ENCODE measurements around the gene ROPN1L. TPM values are rescaled to one million over a fixed set of nuclear protein-coding genes. Genes with fewer than 3 reads are reported as not detected.
A peak's percentile ranks its signal among the peaks of the same experiment; 100 is the strongest.

Gene ROPN1L
- polyA plus RNA-seq, 3 donors from 2014 or later, result 4.3 to 9.1 (median 5.8) TPM

- Mint-ChIP-seq H3K4me3 (no peak overlapping the region), H3K9me3 (no peaks in the 10 kb centered on the region), H3K27me3 (ENCODE audit: low read depth in 3 of 3) (no peaks in the 10 kb centered on the region), H3K36me3 (peaks cover 9 to 51% (median 34%) of the 10 kb centered on the region in 3 donors), H3K4me1 (peaks cover 11 to 19% of the 10 kb centered on the region in 2 donors), H3K27ac (peak overlapping the region in 1 of 6 donors; percentile 12)
- no peak for DNase-seq
Observed at GRCh38 chr5:10416868-10417267, 24.8 kb upstream of the ROPN1L start.

- peaks cover 6 to 40% (median 31%) of the 10 kb centered on the region in 3 donors for H3K36me3 Mint-ChIP-seq
- H3K4me1 Mint-ChIP-seq, result peaks cover 19 to 26% of the 10 kb centered on the region in 2 donors
- DNase-seq, result no peak
- no peaks in the 10 kb centered on the region for H3K27me3 Mint-ChIP-seq (ENCODE audit: low read depth in 3 of 3)
- H3K9me3 Mint-ChIP-seq, result no peaks in the 10 kb centered on the region
- peak overlapping the region in 1 of 6 donors; percentile 31 for H3K27ac Mint-ChIP-seq
- no peak overlapping the region for H3K4me3 Mint-ChIP-seq
Observed at GRCh38 chr5:10418654-10419345, 22.9 kb upstream of the ROPN1L start.

GRCh38 chr5:10420468-10420867, 21.2 kb upstream of the ROPN1L start:
- H3K9me3 Mint-ChIP-seq, result no peaks in the 10 kb centered on the region
- peaks cover 19 to 26% of the 10 kb centered on the region in 2 donors for H3K4me1 Mint-ChIP-seq
- peak overlapping the region in 4 of 6 donors; percentile 5 to 71 (median 54) for H3K27ac Mint-ChIP-seq
- no peak overlapping the region for H3K4me3 Mint-ChIP-seq
- no peak for DNase-seq
- no peaks in the 10 kb centered on the region for H3K27me3 Mint-ChIP-seq (ENCODE audit: low read depth in 3 of 3)
- peaks cover 6 to 39% (median 23%) of the 10 kb centered on the region in 3 donors for H3K36me3 Mint-ChIP-seq

GRCh38 chr5:10420932-10421331, 20.7 kb upstream of the ROPN1L start:
- Mint-ChIP-seq H3K27me3 (ENCODE audit: low read depth in 3 of 3) (no peaks in the 10 kb centered on the region), H3K4me3 (peak overlapping the region in 1 of 5 donors; percentile 92), H3K4me1 (peaks cover 19 to 26% of the 10 kb centered on the region in 2 donors), H3K9me3 (no peaks in the 10 kb centered on the region), H3K36me3 (peaks cover 6 to 39% (median 21%) of the 10 kb centered on the region in 3 donors), H3K27ac (peak overlapping the region in 4 of 6 donors; percentile 4 to 89 (median 48))
- no peak for DNase-seq

GRCh38 chr5:10421896-10422691, 19.6 kb upstream of the ROPN1L start:
- peak in 1 of 3 donors; percentile 22 for DNase-seq
- Mint-ChIP-seq H3K4me1 (peaks cover 19 to 26% of the 10 kb centered on the region in 2 donors), H3K9me3 (no peaks in the 10 kb centered on the region), H3K27ac (peak overlapping the region; percentile 54 to 89 (median 72)), H3K27me3 (ENCODE audit: low read depth in 3 of 3) (peaks cover 0 to 1% (median 0%) of the 10 kb centered on the region in 3 donors), H3K4me3 (peak overlapping the region in 3 of 5 donors; percentile 54 to 92 (median 80)), H3K36me3 (peaks cover 7 to 42% (median 23%) of the 10 kb centered on the region in 3 donors)

GRCh38 chr5:10423022-10423421, 18.7 kb upstream of the ROPN1L start:
- Mint-ChIP-seq H3K4me3 (peak overlapping the region in 1 of 5 donors; percentile 92), H3K27me3 (ENCODE audit: low read depth in 3 of 3) (peaks cover 0 to 2% (median 0%) of the 10 kb centered on the region in 3 donors), H3K9me3 (no peaks in the 10 kb centered on the region), H3K4me1 (peaks cover 19 to 32% of the 10 kb centered on the region in 2 donors), H3K27ac (peak overlapping the region in 5 of 6 donors; percentile 23 to 89 (median 51)), H3K36me3 (peaks cover 13 to 48% (median 28%) of the 10 kb centered on the region in 3 donors)
- no peak for DNase-seq

GRCh38 chr5:10424124-10424731, 17.5 kb upstream of the ROPN1L start:
- Mint-ChIP-seq H3K36me3 (peaks cover 13 to 45% (median 31%) of the 10 kb centered on the region in 3 donors), H3K27ac (peak overlapping the region in 2 of 6 donors; percentile 11 to 53), H3K9me3 (no peaks in the 10 kb centered on the region), H3K4me3 (no peak overlapping the region), H3K27me3 (ENCODE audit: low read depth in 3 of 3) (peaks cover 0 to 2% (median 0%) of the 10 kb centered on the region in 3 donors), H3K4me1 (peaks cover 19 to 32% of the 10 kb centered on the region in 2 donors)
- DNase-seq, result peak in 2 of 3 donors; percentile 9 to 25

GRCh38 chr5:10427201-10427600, 14.5 kb upstream of the ROPN1L start:
- peaks cover 14 to 23% of the 10 kb centered on the region in 2 donors for H3K4me1 Mint-ChIP-seq
- H3K9me3 Mint-ChIP-seq, result no peaks in the 10 kb centered on the region
- H3K27ac Mint-ChIP-seq, result peak overlapping the region in 4 of 6 donors; percentile 0 to 53 (median 17)
- H3K27me3 Mint-ChIP-seq (ENCODE audit: low read depth in 3 of 3), result peaks cover 0 to 2% (median 2%) of the 10 kb centered on the region in 3 donors
- no peak for DNase-seq
- H3K36me3 Mint-ChIP-seq, result peaks cover 13 to 52% (median 25%) of the 10 kb centered on the region in 3 donors
- no peak overlapping the region for H3K4me3 Mint-ChIP-seq

- Mint-ChIP-seq H3K36me3 (peaks cover 16 to 56% (median 24%) of the 10 kb centered on the region in 3 donors), H3K4me1 (peaks cover 8 to 19% of the 10 kb centered on the region in 2 donors), H3K27ac (peak overlapping the region in 1 of 6 donors; percentile 12), H3K27me3 (ENCODE audit: low read depth in 3 of 3) (peaks cover 0 to 2% (median 2%) of the 10 kb centered on the region in 3 donors), H3K4me3 (no peak overlapping the region), H3K9me3 (no peaks in the 10 kb centered on the region)
- no peak for DNase-seq
Observed at GRCh38 chr5:10427978-10428377, 13.7 kb upstream of the ROPN1L start.

- peak overlapping the region in 5 of 6 donors; percentile 3 to 68 (median 51) for H3K27ac Mint-ChIP-seq
- H3K4me1 Mint-ChIP-seq, result peaks cover 7 to 24% of the 10 kb centered on the region in 2 donors
- no peak overlapping the region for H3K4me3 Mint-ChIP-seq
- H3K36me3 Mint-ChIP-seq, result peaks cover 23 to 52% (median 32%) of the 10 kb centered on the region in 3 donors
- no peak for DNase-seq
- H3K9me3 Mint-ChIP-seq, result no peaks in the 10 kb centered on the region
- H3K27me3 Mint-ChIP-seq (ENCODE audit: low read depth in 3 of 3), result peaks cover 0 to 4% (median 4%) of the 10 kb centered on the region in 3 donors
Observed at GRCh38 chr5:10431415-10431814, 10.3 kb upstream of the ROPN1L start.

GRCh38 chr5:10432059-10433008, 9.3 kb upstream of the ROPN1L start:
- no peak overlapping the region for H3K4me3 Mint-ChIP-seq
- peak overlapping the region; percentile 5 to 81 (median 72) for H3K27ac Mint-ChIP-seq
- H3K27me3 Mint-ChIP-seq (ENCODE audit: low read depth in 3 of 3), result peaks cover 0 to 4% (median 2%) of the 10 kb centered on the region in 3 donors
- H3K36me3 Mint-ChIP-seq, result peaks cover 20 to 46% (median 27%) of the 10 kb centered on the region in 3 donors
- no peak for DNase-seq
- peaks cover 7 to 22% of the 10 kb centered on the region in 2 donors for H3K4me1 Mint-ChIP-seq
- H3K9me3 Mint-ChIP-seq, result no peaks in the 10 kb centered on the region

- Mint-ChIP-seq H3K4me3 (no peak overlapping the region), H3K27me3 (ENCODE audit: low read depth in 3 of 3) (peaks cover under 1 to 4% (median 2%) of the 10 kb centered on the region in 3 donors), H3K9me3 (no peaks in the 10 kb centered on the region), H3K36me3 (peaks cover 17 to 43% (median 21%) of the 10 kb centered on the region in 3 donors), H3K27ac (peak overlapping the region in 2 of 6 donors; percentile 60 to 64), H3K4me1 (peaks cover 7 to 19% of the 10 kb centered on the region in 2 donors)
- DNase-seq, result no peak
Observed at GRCh38 chr5:10434392-10434791, 7.3 kb upstream of the ROPN1L start.

All from immature natural killer cell (primary cell).